GM12873 (cell line): ENCODE measurements around the gene SELENOV.

Experiments used
- CTCF ChIP-seq: IDR thresholded peaks from 2 replicates; pipeline ENCODE4 v1.5.1; 2012; ENCODE audit warnings: low read depth, mild to moderate bottlenecking, moderate library complexity, low read length, control low read depth; ENCODE audit not compliant: insufficient read depth; ENCODE audit errors: missing control alignments

Gene SELENOV

GRCh38 chr19:39550197-39550596 lies 35.3 kb downstream of the SELENOV start:
- no peak for TF ChIP-seq CTCF

GRCh38 chr19:39553082-39553652 lies 38.2 kb downstream of the SELENOV start:
- no peak for TF ChIP-seq CTCF

GRCh38 chr19:39554701-39555311 lies 39.9 kb downstream of the SELENOV start:
- no peak for TF ChIP-seq CTCF

GRCh38 chr19:39555883-39556282 lies 40.9 kb downstream of the SELENOV start:
- no peak for TF ChIP-seq CTCF

GRCh38 chr19:39557811-39558623 lies 43.1 kb downstream of the SELENOV start:
- no peak for TF ChIP-seq CTCF

GRCh38 chr19:39558624-39559117 lies 43.7 kb downstream of the SELENOV start:
- no peak for TF ChIP-seq CTCF

- no peak for TF ChIP-seq CTCF
Observed at GRCh38 chr19:39563408-39563807, 48.5 kb downstream of the SELENOV start.
